Gastrocnemius medialis (tissue), 4 donors: ENCODE data around the gene PCDHB4. TPM values are rescaled to one million over a fixed set of nuclear protein-coding genes. Genes with fewer than 3 reads are reported as not detected.
"Not testable (repeated sequence)": the region's sequence is repeated elsewhere in the genome, so short reads cannot be mapped to it uniquely, and the experiment has no call there.

Experiments used
- ATAC-seq, 2 donors: fragments of 150-250 bp; one replicate each; pipeline ENCODE4 v1.9.1; 2016
- DNase-seq, 2 donors: peaks; one replicate each; pipeline ENCODE4 v3.0.0-alpha.2; 2019
- H3K27ac ChIP-seq, 4 donors: fragments of 200-600 bp; sonication (generic); 1 replicate in 1 of 4; 2 replicates in 3 of 4; pipeline ENCODE4 v1.5.1; 2016 to 2018; ENCODE audit warnings: mild to moderate bottlenecking in 2 of 4, moderate library complexity in 1 of 4
- H3K27me3 ChIP-seq, 3 donors: fragments of 200-600 bp; sonication (generic) in 2 of 3; 1 replicate in 1 of 3; 2 replicates in 2 of 3; pipeline versions ENCODE4 v1.5.1 to v1.6.0; 2016 to 2019; ENCODE audit warnings: mild to moderate bottlenecking in 1 of 3, moderate library complexity in 1 of 3
- H3K36me3 ChIP-seq, 2 donors: fragments of 200-600 bp; sonication (generic) in 1 of 2; one replicate each; pipeline ENCODE4 v1.5.1; 2017 to 2018
- H3K4me1 ChIP-seq, 2 donors: fragments of 200-600 bp; sonication (generic) in 1 of 2; one replicate each; pipeline ENCODE4 v1.5.1; 2016 to 2017; ENCODE audit warnings: mild to moderate bottlenecking in 2 of 2
- H3K4me3 ChIP-seq, 4 donors: fragments of 200-600 bp; sonication (generic) in 3 of 4; 1 replicate in 1 of 4; 2 replicates in 3 of 4; pipeline ENCODE4 v1.5.1; 2016 to 2019; ENCODE audit warnings: mild to moderate bottlenecking in 2 of 4
- H3K9me3 ChIP-seq, 3 donors: fragments of 200-600 bp; sonication (generic) in 2 of 3; 1 replicate in 1 of 3; 2 replicates in 2 of 3; pipeline ENCODE4 v1.5.1; 2016 to 2019
- POLR2A ChIP-seq, 2 donors: fragments of 450-650 bp; IDR thresholded peaks; one replicate each; pipeline ENCODE4 v1.6.1; 2017; ENCODE audit warnings: antibody characterized with exemption in 2 of 2, mild to moderate bottlenecking in 2 of 2, moderate library complexity in 2 of 2
- in situ Hi-C, 4 donors: fragments of 200-750 bp; cut with MboI; loops; one replicate each; pipeline versions ENCODE4 v1.15.0 to v1.8.0; 2017; ENCODE audit warnings: low sequenced_read_pairs in 4 of 4
- intact Hi-C: fragments of 100-400 bp; cut with DNase I; formaldehyde crosslinking; loops from one replicate; pipeline ENCODE4 v1.15.1; 2023; ENCODE audit warnings: low total_unique reads
- total RNA-seq, 4 donors: library from RNA; depleted of rRNA; stranded (reverse); fragments of >200 nt; gene quantifications; one replicate each; pipeline versions ENCODE4 v1.1.0 to v1.2.3, GENCODE V29; 2016
- TF ChIP-seq, protein P1 (sequence below), 5 experiments: fragments of 450-650 bp in 3 of 5; fragments of 200-600 bp in 2 of 5; sonication (generic) in 2 of 5; IDR thresholded peaks in 4 of 5; conservative IDR thresholded peaks in 1 of 5; 1 replicate in 4 of 5; 2 replicates in 1 of 5; pipeline ENCODE4 v1.5.1; 2016 to 2019; ENCODE audit warnings: antibody characterized with exemption in 5 of 5, mild to moderate bottlenecking in 3 of 5, moderate library complexity in 3 of 5

Gene PCDHB4
- total RNA-seq, 4 donors from 2014 or later, result 1.00 to 3.0 (median 1.8) TPM

DNA sequence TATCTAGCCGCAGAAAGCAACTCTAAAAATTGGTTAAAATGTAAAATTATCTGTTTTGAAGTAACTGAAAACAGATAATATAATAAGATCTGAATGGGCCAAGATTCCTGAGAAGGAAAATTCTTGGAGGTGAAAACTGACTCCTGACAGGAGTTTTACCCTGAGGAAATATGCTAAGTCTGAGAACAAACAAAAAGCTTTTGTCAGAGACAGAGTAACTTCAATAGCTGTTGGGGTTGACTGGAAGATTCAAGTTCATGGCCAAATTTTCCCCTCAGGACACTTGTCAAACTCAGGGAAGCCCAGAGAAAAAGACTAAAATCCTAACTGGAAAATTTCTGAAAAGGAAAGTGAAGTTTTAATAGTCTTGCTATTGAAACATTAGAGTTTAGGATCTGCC, 5.7 kb downstream of the PCDHB4 start:
- no peak for ATAC-seq
- intact Hi-C loops (no loop called here), in situ Hi-C loops (no loop called here)
- Histone ChIP-seq H3K27ac (no peak overlapping the region), H3K36me3 (no peaks in the 10 kb centered on the region), H3K4me3 (no peak overlapping the region), H3K9me3 (no peaks in the 10 kb centered on the region), H3K4me1 (no peaks in the 10 kb centered on the region), H3K27me3 (no peaks in the 10 kb centered on the region)
- no peak for DNase-seq
- TF ChIP-seq, protein P1, sequence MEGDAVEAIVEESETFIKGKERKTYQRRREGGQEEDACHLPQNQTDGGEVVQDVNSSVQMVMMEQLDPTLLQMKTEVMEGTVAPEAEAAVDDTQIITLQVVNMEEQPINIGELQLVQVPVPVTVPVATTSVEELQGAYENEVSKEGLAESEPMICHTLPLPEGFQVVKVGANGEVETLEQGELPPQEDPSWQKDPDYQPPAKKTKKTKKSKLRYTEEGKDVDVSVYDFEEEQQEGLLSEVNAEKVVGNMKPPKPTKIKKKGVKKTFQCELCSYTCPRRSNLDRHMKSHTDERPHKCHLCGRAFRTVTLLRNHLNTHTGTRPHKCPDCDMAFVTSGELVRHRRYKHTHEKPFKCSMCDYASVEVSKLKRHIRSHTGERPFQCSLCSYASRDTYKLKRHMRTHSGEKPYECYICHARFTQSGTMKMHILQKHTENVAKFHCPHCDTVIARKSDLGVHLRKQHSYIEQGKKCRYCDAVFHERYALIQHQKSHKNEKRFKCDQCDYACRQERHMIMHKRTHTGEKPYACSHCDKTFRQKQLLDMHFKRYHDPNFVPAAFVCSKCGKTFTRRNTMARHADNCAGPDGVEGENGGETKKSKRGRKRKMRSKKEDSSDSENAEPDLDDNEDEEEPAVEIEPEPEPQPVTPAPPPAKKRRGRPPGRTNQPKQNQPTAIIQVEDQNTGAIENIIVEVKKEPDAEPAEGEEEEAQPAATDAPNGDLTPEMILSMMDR (IDR thresholded peaks at IDR 0.05 in 4 of 5, conservative IDR thresholded peaks at IDR 0.05 in 1 of 5), result no peak
- TF ChIP-seq POLR2A (IDR thresholded peaks at IDR 0.05), result no peak

DNA sequence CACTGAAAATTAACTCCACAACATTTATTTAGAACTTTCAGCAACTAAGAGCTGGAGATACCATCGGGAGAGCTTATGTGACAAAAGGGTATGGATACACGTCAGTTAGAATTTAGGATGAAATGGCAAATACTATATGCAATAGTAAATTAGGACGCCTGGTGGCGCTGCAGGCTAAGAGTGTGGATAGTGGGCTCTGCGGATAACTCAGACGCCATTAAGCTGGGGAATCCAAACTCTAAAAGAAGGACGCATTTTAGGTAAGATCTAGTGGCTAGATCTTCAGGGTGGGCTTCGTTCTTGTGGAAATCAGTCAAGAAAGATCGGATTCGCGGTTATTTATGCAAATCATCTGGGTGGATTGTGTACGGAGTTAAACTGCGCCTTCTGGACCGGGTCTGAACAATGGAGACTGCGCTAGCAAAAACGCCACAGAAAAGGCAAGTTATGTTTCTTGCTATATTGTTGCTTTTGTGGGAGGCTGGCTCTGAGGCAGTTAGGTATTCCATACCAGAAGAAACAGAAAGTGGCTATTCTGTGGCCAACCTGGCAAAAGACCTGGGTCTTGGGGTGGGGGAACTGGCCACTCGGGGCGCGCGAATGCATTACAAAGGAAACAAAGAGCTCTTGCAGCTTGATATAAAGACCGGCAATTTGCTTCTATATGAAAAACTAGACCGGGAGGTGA, 13.6 kb downstream of the PCDHB4 start, which contains the start of gene PCDHB5:
TSS of gene PCDHB5 (plus strand) at position 177 of the 688 bp plus-strand sequence. CDS start at position 406, 229 bp downstream.
- no peak for ATAC-seq

GRCh38 chr5:141135718-141136266, 14.2 kb downstream of the PCDHB4 start:
- Histone ChIP-seq H3K27me3 (no peaks in the 10 kb centered on the region), H3K4me1 (no peaks in the 10 kb centered on the region), H3K9me3 (peaks cover 0 to 5% (median 0%) of the 10 kb centered on the region in 3 donors), H3K4me3 (peak overlapping the region; percentile 34 to 54 (median 47)), H3K27ac (no peak overlapping the region), H3K36me3 (no peaks in the 10 kb centered on the region)
- intact Hi-C loops, result no loop called here
- no peak for ATAC-seq
- in situ Hi-C loops, result no loop called here
- TF ChIP-seq, protein P1 (IDR thresholded peaks at IDR 0.05 in 4 of 5, conservative IDR thresholded peaks at IDR 0.05 in 1 of 5), result no peak
- TF ChIP-seq POLR2A (IDR thresholded peaks at IDR 0.05), result no peak
- DNase-seq, result no peak

More for the DNA sequence above, 13.6 kb downstream of the PCDHB4 start, which contains the start of gene PCDHB5:
- intact Hi-C loops, result no loop called here
- TF ChIP-seq POLR2A (IDR thresholded peaks at IDR 0.05), result no peak
- TF ChIP-seq, protein P1 (IDR thresholded peaks at IDR 0.05 in 4 of 5, conservative IDR thresholded peaks at IDR 0.05 in 1 of 5), result peak in 3 of 5 experiments; percentile 19 to 46 (median 32)
- Histone ChIP-seq H3K4me1 (no peaks in the 10 kb centered on the region), H3K9me3 (peaks cover 0 to 5% (median 0%) of the 10 kb centered on the region in 3 donors), H3K27me3 (no peaks in the 10 kb centered on the region), H3K4me3 (peak within 1 kb of the TSS; percentile 34 to 54 (median 47)), H3K36me3 (no peaks in the 10 kb centered on the region), H3K27ac (peak within 1 kb of the TSS in 1 of 4 donors; percentile 49)
- in situ Hi-C loops, result no loop called here
- DNase-seq, result no peak

DNA sequence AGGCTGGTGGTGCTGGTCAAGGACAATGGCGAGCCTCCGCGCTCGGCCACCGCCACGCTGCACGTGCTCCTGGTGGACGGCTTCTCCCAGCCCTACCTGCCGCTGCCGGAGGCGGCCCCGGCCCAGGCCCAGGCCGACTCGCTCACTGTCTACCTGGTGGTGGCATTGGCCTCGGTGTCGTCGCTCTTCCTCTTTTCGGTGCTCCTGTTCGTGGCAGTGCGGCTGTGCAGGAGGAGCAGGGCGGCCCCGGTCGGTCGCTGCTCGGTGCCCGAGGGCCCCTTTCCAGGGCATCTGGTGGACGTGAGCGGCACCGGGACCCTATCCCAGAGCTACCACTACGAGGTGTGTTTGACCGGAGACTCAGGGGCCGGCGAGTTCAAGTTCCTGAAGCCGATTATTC, 15.7 kb downstream of the PCDHB4 start:
- DNase-seq, ATAC-seq, H3K4me1 ChIP-seq, in situ Hi-C loops, H3K27ac ChIP-seq, intact Hi-C loops, H3K9me3 ChIP-seq, H3K36me3 ChIP-seq, H3K4me3 ChIP-seq, H3K27me3 ChIP-seq: not testable (repeated sequence)

- H3K4me3 ChIP-seq, result peak within 1 kb of the TSS in 2 of 4 donors; percentile 0 to 10
- intact Hi-C loops (no loop called here), in situ Hi-C loops (no loop called here)
- H3K4me1 ChIP-seq, result no peaks in the 10 kb centered on the region
- TF ChIP-seq, protein P1 (IDR thresholded peaks at IDR 0.05 in 4 of 5, conservative IDR thresholded peaks at IDR 0.05 in 1 of 5), result no peak
- no peak for TF ChIP-seq POLR2A (IDR thresholded peaks at IDR 0.05)
- H3K9me3 ChIP-seq, result peaks cover 0 to 14% (median 0%) of the 10 kb centered on the region in 3 donors
- H3K36me3 ChIP-seq, result no peaks in the 10 kb centered on the region
- H3K27me3 ChIP-seq, result peaks cover 0 to 9% (median 0%) of the 10 kb centered on the region in 3 donors
- ATAC-seq, result no peak
- no peak for DNase-seq
- no peak within 1 kb of the TSS for H3K27ac ChIP-seq
Measured at GRCh38 chr5:141149812-141150211, 28.2 kb downstream of the PCDHB4 start, which contains the start of gene PCDHB6. TSS of gene PCDHB6 (plus strand) at chr5:141150057. CDS start at chr5:141150258, 201 bp downstream.
